CD8-positive, alpha-beta memory T cell (primary cell): ENCODE data around the gene CCDC68. TPM values are rescaled to one million over a fixed set of nuclear protein-coding genes. Genes with fewer than 3 reads are reported as not detected.
"Not testable (repeated sequence)": the region's sequence is repeated elsewhere in the genome, so short reads cannot be mapped to it uniquely, and the experiment has no call there.

ENCODE experiments used
- CTCF ChIA-PET: fragments of 350-600 bp; sonication (Branson Sonifier 250); formaldehyde crosslinking; loops from one replicate; lab custom pipeline; 2021; ENCODE audit warnings: antibody characterized with exemption; lab: Charles Lee
- POLR2A ChIA-PET: fragments of 350-600 bp; sonication (Branson Sonifier 250); formaldehyde crosslinking; loops from one replicate; lab custom pipeline; 2021; ENCODE audit warnings: antibody characterized with exemption; lab: Charles Lee
- DNase-seq, 5 donors: peaks; one replicate each; pipeline versions ENCODE4 v3.0.0 to v3.0.0-alpha.2; 2020 to 2022; ENCODE audit warnings: mixed read lengths in 1 of 5
- H3K27ac ChIP-seq: one replicate; pipeline ENCODE4 v1.7.0; 2013; ENCODE audit warnings: low read depth, mild to moderate bottlenecking, low read length, moderate library complexity
- H3K27me3 ChIP-seq: 2 replicates; pipeline ENCODE4 v1.7.0; 2013; ENCODE audit warnings: low read length, mild to moderate bottlenecking; ENCODE audit not compliant: insufficient read depth, poor library complexity, severe bottlenecking
- H3K36me3 ChIP-seq: 2 replicates; pipeline ENCODE4 v1.7.0; 2013; ENCODE audit warnings: mild to moderate bottlenecking, low read length, moderate library complexity; ENCODE audit not compliant: insufficient read depth
- H3K4me1 ChIP-seq: 2 replicates; pipeline ENCODE4 v1.7.0; 2013; ENCODE audit warnings: mild to moderate bottlenecking, low read length, moderate library complexity; ENCODE audit not compliant: insufficient read depth
- H3K4me3 ChIP-seq: 2 replicates; pipeline ENCODE4 v1.7.0; 2013; ENCODE audit warnings: mild to moderate bottlenecking, low read length
- H3K9me3 ChIP-seq: 2 replicates; pipeline ENCODE4 v1.7.0; 2013; ENCODE audit warnings: mild to moderate bottlenecking, low read length
- H3K27ac Mint-ChIP-seq, 8 donors: one replicate each; pipeline ENCODE4 v1.8.0; 2020 to 2021; ENCODE audit warnings: mixed read lengths in 8 of 8, mild to moderate bottlenecking in 6 of 8, inconsistent platforms in 3 of 8, moderate library complexity in 3 of 8
- H3K27me3 Mint-ChIP-seq, 2 donors: one replicate each; pipeline ENCODE4 v1.8.0; 2020 to 2021; ENCODE audit warnings: mixed read lengths in 2 of 2, mild to moderate bottlenecking in 1 of 2, moderate library complexity in 1 of 2
- H3K36me3 Mint-ChIP-seq, 3 donors: one replicate each; pipeline ENCODE4 v1.8.0; 2020 to 2021; ENCODE audit warnings: mixed read lengths in 3 of 3, inconsistent platforms in 1 of 3, mild to moderate bottlenecking in 1 of 3
- H3K4me1 Mint-ChIP-seq, 3 donors: one replicate each; pipeline ENCODE4 v1.8.0; 2020 to 2021; ENCODE audit warnings: mixed read lengths in 3 of 3, inconsistent platforms in 1 of 3, mild to moderate bottlenecking in 1 of 3
- H3K4me3 Mint-ChIP-seq, 7 donors: one replicate each; pipeline ENCODE4 v1.8.0; 2020 to 2021; ENCODE audit warnings: mixed read lengths in 7 of 7, mild to moderate bottlenecking in 6 of 7, moderate library complexity in 4 of 7, inconsistent platforms in 2 of 7
- H3K9me3 Mint-ChIP-seq, 5 donors: one replicate each; pipeline ENCODE4 v1.8.0; 2020 to 2022; ENCODE audit warnings: mixed read lengths in 5 of 5, mild to moderate bottlenecking in 3 of 5, moderate library complexity in 2 of 5, inconsistent platforms in 1 of 5
- polyA plus RNA-seq: library from polyadenylated mRNA; unstranded; fragments of 300-500 nt; fragmentation: Illumina TruSeq; gene quantifications from one replicate; pipeline ENCODE4 v1.2.3, GENCODE V29; 2021
- total RNA-seq, 2 experiments: library from RNA; stranded (reverse); gene quantifications; one replicate each; pipeline ENCODE4 v1.2.3, GENCODE V29; 2021

CCDC68 gene
- total and polyA plus RNA-seq, 3 experiments from 2014 or later, result not detected

DNA sequence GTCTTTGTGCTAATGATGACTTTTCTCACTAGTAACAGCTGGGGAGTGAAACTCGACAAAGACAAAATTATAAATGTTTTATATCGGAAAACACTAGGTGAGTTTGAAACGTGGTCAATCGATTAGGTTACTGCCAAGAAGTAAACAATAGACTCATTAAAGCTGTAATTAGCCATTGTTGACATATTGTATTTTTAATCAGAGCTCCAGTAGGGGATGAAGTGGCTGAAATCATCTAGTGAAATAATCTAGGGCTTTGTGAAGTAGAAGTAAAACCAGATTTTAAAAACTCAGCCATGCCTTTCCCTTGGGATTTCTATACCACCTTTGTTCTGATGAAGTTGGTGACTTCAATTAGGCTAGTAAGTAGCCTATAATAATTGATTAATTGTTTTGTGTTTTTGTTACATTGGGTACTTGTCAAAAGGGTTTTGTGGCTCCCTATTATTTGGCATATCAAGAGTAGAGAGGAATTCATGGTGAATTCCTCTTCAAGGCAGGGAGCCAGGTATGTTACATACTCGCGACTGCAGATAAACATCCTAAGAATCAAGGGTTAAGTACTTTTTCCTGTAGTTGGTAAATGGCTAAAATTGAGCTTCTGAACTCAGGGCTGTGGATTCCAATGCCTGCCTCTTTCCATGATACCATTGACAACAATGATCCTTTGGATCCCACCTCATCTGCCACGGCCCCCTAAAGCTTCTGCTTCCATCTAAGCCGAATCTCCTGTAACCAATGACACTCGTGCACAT lies 99.4 kb downstream of the CCDC68 start:
- Mint-ChIP-seq H3K4me1 (no peaks in the 10 kb centered on the region), H3K36me3 (no peaks in the 10 kb centered on the region), H3K4me3 (peak overlapping the region in 1 of 7 donors; percentile 41), H3K27ac (peak overlapping the region in 2 of 8 donors; percentile 28 to 80), H3K27me3 (no peaks in the 10 kb centered on the region), H3K9me3 (no peaks in the 10 kb centered on the region)
- H3K9me3 ChIP-seq, result no peaks in the 10 kb centered on the region
- ChIA-PET POLR2A (no interaction called here), CTCF (interaction anchor here (1.2 kb wide), 1 partner anchor 10 kb away, joined by 3 read pairs; no protein-coding TSS in a partner anchor)
- DNase-seq, result no peak
- no peak overlapping the region for H3K4me3 ChIP-seq
- H3K4me1 ChIP-seq, result no peaks in the 10 kb centered on the region
- H3K36me3 ChIP-seq, result no peaks in the 10 kb centered on the region
- H3K27me3 ChIP-seq, result no peaks in the 10 kb centered on the region
- no peak overlapping the region for H3K27ac ChIP-seq

DNA sequence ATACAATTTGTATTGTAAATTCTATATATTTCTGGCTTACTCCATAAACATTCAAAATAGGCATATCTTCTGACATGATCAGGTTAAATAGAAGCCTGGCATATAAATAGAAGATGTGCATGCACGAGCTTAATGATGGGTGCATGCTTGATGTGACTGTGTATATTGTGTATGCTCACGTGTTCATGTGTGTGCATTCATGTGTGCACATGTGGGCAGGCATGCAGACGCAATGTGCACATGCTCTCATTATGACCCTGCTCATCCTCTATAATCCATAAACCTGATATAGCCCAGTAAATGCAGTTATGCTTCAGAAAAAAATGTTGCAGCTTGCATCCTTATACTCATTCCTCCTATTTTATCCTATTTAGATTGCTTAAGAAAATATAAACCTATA lies 101.8 kb downstream of the CCDC68 start:
- Histone ChIP-seq H3K27ac (no peak overlapping the region), H3K4me3 (no peak overlapping the region), H3K9me3 (no peaks in the 10 kb centered on the region), H3K27me3 (no peaks in the 10 kb centered on the region), H3K4me1 (no peaks in the 10 kb centered on the region), H3K36me3 (no peaks in the 10 kb centered on the region)
- CTCF ChIA-PET, result interaction anchor here (1.4 kb wide), 1 partner anchor 9 kb away, joined by 3 read pairs; no protein-coding TSS in a partner anchor
- POLR2A ChIA-PET, result no interaction called here
- DNase-seq, result no peak
- H3K4me1 Mint-ChIP-seq, result peaks cover 6 to 7% (median 7%) of the 10 kb centered on the region in 3 donors
- no peaks in the 10 kb centered on the region for H3K27me3 Mint-ChIP-seq
- no peak overlapping the region for H3K27ac Mint-ChIP-seq
- no peaks in the 10 kb centered on the region for H3K9me3 Mint-ChIP-seq
- no peaks in the 10 kb centered on the region for H3K36me3 Mint-ChIP-seq
- no peak overlapping the region for H3K4me3 Mint-ChIP-seq

DNA sequence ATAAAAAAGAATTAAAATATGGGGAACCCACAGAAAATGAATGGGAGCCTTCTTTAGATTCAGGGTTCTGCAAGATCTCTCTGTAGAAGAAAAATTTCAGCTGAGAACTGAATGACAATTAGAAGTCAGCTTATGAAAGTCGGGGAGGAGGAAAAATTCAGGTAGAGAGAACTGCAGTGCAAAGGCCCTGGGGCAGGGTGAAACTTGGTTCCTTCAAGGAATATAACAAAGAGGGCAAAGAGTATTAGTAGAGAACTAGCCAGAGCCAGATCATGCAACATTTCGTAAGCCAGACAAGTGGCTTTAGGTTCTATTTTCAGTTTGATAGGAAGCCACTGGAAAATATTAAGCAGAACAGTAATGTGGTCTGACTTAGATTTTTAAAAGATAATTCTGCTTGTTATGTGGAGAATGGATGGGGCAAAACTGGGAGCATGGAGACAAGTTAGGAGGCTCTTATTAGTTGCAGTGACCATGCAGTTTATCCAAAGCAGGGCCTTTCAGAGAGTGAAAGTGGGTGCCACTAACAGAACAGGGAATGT lies 103.1 kb downstream of the CCDC68 start:
- H3K27ac Mint-ChIP-seq, result no peak overlapping the region
- Histone ChIP-seq H3K9me3 (no peaks in the 10 kb centered on the region), H3K27me3 (no peaks in the 10 kb centered on the region), H3K27ac (no peak overlapping the region), H3K4me1 (no peaks in the 10 kb centered on the region), H3K4me3 (no peak overlapping the region), H3K36me3 (no peaks in the 10 kb centered on the region)
- CTCF ChIA-PET, result no interaction called here
- peaks cover 0 to 2% of the 10 kb centered on the region in 2 donors for H3K27me3 Mint-ChIP-seq
- no peak overlapping the region for H3K4me3 Mint-ChIP-seq
- DNase-seq, result no peak
- no peaks in the 10 kb centered on the region for H3K36me3 Mint-ChIP-seq
- peaks cover 8 to 10% (median 9%) of the 10 kb centered on the region in 3 donors for H3K4me1 Mint-ChIP-seq
- POLR2A ChIA-PET, result no interaction called here
- H3K9me3 Mint-ChIP-seq, result no peaks in the 10 kb centered on the region

DNA sequence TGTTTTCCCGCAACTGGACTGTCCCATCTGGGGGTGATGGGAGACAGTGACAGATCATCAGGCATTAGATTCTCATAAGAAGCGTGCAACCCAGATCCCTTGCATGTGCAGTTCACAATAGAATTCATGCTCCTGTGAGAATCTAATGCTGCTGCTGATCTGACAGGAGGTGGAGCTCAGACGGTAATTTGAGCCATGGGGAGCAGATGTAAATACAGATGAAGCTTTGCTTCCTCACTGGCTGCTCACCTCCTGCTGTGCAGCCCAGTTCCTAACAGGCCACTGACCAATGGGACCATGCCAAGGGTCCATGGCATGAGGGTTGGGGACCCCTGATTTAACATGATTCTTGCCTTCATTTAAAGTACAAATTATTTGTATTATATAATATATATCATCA lies 104.2 kb downstream of the CCDC68 start:
- H3K4me1 ChIP-seq, H3K9me3 ChIP-seq, H3K4me3 ChIP-seq, H3K27ac Mint-ChIP-seq, H3K36me3 ChIP-seq, H3K27ac ChIP-seq, H3K27me3 ChIP-seq, H3K4me1 Mint-ChIP-seq, H3K4me3 Mint-ChIP-seq, H3K27me3 Mint-ChIP-seq, POLR2A ChIA-PET, H3K9me3 Mint-ChIP-seq, DNase-seq, H3K36me3 Mint-ChIP-seq: not testable (repeated sequence)
- CTCF ChIA-PET, result interaction anchor here (0.7 kb wide), 1 partner anchor 27 kb away, joined by 3 read pairs; the partner anchor contains the start of gene RAB27B

DNA sequence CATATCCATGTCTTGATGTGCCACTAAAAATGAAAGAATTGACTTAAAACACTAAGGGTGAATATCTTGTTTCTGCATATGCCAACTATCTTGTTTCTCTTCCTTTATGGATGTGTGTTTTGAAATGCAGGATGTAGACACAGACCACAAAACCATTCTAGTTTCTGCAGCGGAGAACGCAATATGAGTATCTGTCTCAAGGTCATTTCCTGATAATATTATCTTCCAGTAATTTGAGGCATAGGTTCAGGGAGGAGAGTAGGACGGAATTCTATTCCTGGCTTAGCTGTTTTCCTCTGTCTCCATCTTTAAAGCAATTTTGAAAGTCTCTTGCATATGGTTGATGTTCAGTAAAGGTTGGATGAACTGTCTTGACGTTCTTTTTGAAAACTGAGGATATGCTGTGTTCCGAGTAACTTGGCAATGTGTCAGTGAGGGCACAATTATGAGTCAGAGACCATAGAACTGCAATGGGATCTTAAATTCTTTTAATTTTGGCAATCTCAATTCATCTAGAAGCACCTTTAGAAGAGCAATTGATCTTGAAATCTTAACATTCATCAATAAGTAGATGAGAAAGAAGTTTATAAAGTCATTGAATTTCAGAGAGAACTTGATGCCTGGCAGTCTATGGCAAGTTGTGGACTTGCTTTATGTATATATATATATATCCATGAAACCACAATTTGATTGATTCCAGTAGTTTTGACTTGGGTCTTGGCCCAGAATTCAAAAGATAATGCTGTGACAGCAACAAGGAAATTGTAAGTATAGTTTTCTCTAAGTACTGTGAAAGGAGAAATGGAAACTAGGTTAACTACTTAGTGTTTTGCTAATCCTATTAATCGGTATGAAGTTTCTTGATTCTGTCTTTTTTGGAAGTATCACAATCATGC lies 106.2 kb downstream of the CCDC68 start:
- POLR2A ChIA-PET, result no interaction called here
- H3K27me3 Mint-ChIP-seq, result peaks cover 0 to 2% of the 10 kb centered on the region in 2 donors
- no peak overlapping the region for H3K27ac ChIP-seq
- no peaks in the 10 kb centered on the region for H3K27me3 ChIP-seq
- H3K4me3 ChIP-seq, result no peak overlapping the region
- no peaks in the 10 kb centered on the region for H3K36me3 Mint-ChIP-seq
- DNase-seq, result no peak
- peaks cover 8 to 10% (median 9%) of the 10 kb centered on the region in 3 donors for H3K4me1 Mint-ChIP-seq
- CTCF ChIA-PET, result no interaction called here
- no peaks in the 10 kb centered on the region for H3K9me3 Mint-ChIP-seq
- peak overlapping the region in 2 of 7 donors; percentile 2 to 22 for H3K4me3 Mint-ChIP-seq
- no peak overlapping the region for H3K27ac Mint-ChIP-seq
- no peaks in the 10 kb centered on the region for H3K4me1 ChIP-seq
- no peaks in the 10 kb centered on the region for H3K36me3 ChIP-seq
- H3K9me3 ChIP-seq, result no peaks in the 10 kb centered on the region

Other genes starting within 250 kb of the CCDC68 start
- under 1 TPM; 0.15 to 0.22 TPM for gene RAB27B, start 131.0 kb downstream of the CCDC68 start, total RNA-seq
- gene RAB27B, start 131.0 kb downstream of the CCDC68 start, polyA plus RNA-seq, result 1.2 TPM